ENCODE measurements around the gene TEX30. TPM values are rescaled to one million over a fixed set of nuclear protein-coding genes. Genes with fewer than 3 reads are reported as not detected.

Gene TEX30
- total and polyA plus RNA-seq, 9 donors = 11.4 to 16.4 (median 13.4) TPM

- Histone ChIP-seq H3K27me3 (ENCODE audit: control insufficient read depth, insufficient read depth, low read length) (no peaks in the 10 kb centered on the region), H3K27ac (ENCODE audit: low read length) (no peak overlapping the region), H3K4me1 (ENCODE audit: control insufficient read depth, insufficient read depth, low read length) (peaks cover 7% of the 10 kb centered on the region), H3K36me3 (ENCODE audit: control insufficient read depth, insufficient read depth, low read length) (peaks cover 6% of the 10 kb centered on the region), H3K4me3 (ENCODE audit: low read length) (no peak overlapping the region), H3K9me3 (replicated peaks; ENCODE audit: control insufficient read depth, low read depth, low read length) (no peaks in the 10 kb centered on the region)
- peak; percentile 54 for DNase-seq
- no CpG with 5 or more reads among the region's 2 CpGs for WGBS (ENCODE audit: insufficient coverage)
Measured at GRCh38 chr13:102768909-102769308, 4.7 kb downstream of the TEX30 start.

DNA sequence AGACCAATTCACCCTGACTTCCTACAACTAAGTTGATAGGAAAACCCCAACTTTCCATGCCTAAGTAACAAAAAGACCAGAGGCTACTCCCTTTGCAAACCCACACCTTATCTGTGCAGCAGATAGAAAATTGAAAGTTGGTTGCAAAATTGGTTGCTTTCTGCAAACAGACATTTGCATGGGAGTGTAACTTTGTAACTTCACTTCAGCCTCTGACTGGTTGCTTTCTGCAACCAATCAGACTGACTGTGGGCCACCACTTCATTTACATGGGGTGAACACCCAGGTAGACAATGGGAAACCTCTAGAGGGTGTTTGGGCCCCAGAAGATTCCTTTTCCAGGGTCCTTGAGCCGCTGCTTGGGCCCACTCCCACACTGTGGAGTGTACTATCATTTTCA is 9.8 kb downstream of the TEX30 start:
- no CpG with 5 or more reads among the region's 1 CpG for WGBS (ENCODE audit: insufficient coverage)
- H3K9me3 ChIP-seq (replicated peaks; ENCODE audit: control insufficient read depth, low read depth, low read length) = no peaks in the 10 kb centered on the region
- H3K4me3 ChIP-seq (ENCODE audit: low read length) = no peak overlapping the region
- DNase-seq = no peak
- no peak overlapping the region for H3K27ac ChIP-seq (ENCODE audit: low read length)
- H3K27me3 ChIP-seq (ENCODE audit: control insufficient read depth, insufficient read depth, low read length) = no peaks in the 10 kb centered on the region
- H3K36me3 ChIP-seq (ENCODE audit: control insufficient read depth, insufficient read depth, low read length) = peaks cover 6% of the 10 kb centered on the region
- H3K4me1 ChIP-seq (ENCODE audit: control insufficient read depth, insufficient read depth, low read length) = no peaks in the 10 kb centered on the region

- WGBS (ENCODE audit: insufficient coverage) = no CpG with 5 or more reads among the region's 1 CpG
Measured at GRCh38 chr13:102761071-102761470, 12.5 kb downstream of the TEX30 start.

GRCh38 chr13:102758842-102759241 is 14.7 kb downstream of the TEX30 start:
- Histone ChIP-seq H3K4me3 (ENCODE audit: low read length) (no peak overlapping the region), H3K27ac (ENCODE audit: low read length) (no peak overlapping the region), H3K36me3 (ENCODE audit: control insufficient read depth, insufficient read depth, low read length) (no peaks in the 10 kb centered on the region), H3K27me3 (ENCODE audit: control insufficient read depth, insufficient read depth, low read length) (no peaks in the 10 kb centered on the region), H3K9me3 (replicated peaks; ENCODE audit: control insufficient read depth, low read depth, low read length) (no peaks in the 10 kb centered on the region), H3K4me1 (ENCODE audit: control insufficient read depth, insufficient read depth, low read length) (no peaks in the 10 kb centered on the region)
- WGBS (ENCODE audit: insufficient coverage) = no CpG with 5 or more reads among the region's 2 CpGs
- DNase-seq = no peak

More at GRCh38 chr13:102761071-102761470, 12.5 kb downstream of the TEX30 start:
- H3K36me3 ChIP-seq (ENCODE audit: control insufficient read depth, insufficient read depth, low read length) = peaks cover 3% of the 10 kb centered on the region
- no peaks in the 10 kb centered on the region for H3K4me1 ChIP-seq (ENCODE audit: control insufficient read depth, insufficient read depth, low read length)
- H3K27ac ChIP-seq (ENCODE audit: low read length) = no peak overlapping the region
- no peak overlapping the region for H3K4me3 ChIP-seq (ENCODE audit: low read length)
- H3K9me3 ChIP-seq (replicated peaks; ENCODE audit: control insufficient read depth, low read depth, low read length) = no peaks in the 10 kb centered on the region
- no peaks in the 10 kb centered on the region for H3K27me3 ChIP-seq (ENCODE audit: control insufficient read depth, insufficient read depth, low read length)
- DNase-seq = no peak

DNA sequence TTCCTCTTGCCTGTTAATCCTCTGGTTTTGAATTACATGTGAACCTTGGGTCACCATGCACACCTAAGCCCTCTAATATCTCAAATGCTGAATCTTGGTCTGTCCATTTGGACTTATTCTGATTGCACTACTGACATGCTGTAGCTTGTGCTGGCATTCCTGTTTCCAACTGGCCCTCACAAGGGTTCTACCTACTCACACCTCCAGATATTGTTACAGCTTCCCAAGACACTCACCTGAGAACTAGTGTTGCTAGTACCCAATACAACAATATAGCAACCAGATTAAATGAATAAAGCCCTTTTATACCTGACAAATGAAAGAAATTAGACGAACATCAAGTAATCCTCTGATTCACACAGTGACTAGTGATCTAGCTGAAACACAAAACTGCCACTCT is 16.6 kb downstream of the TEX30 start:
- Histone ChIP-seq H3K4me1 (ENCODE audit: control insufficient read depth, insufficient read depth, low read length) (no peaks in the 10 kb centered on the region), H3K4me3 (ENCODE audit: low read length) (no peak overlapping the region), H3K9me3 (replicated peaks; ENCODE audit: control insufficient read depth, low read depth, low read length) (peaks cover 3% of the 10 kb centered on the region), H3K27ac (ENCODE audit: low read length) (no peak overlapping the region), H3K27me3 (ENCODE audit: control insufficient read depth, insufficient read depth, low read length) (no peaks in the 10 kb centered on the region), H3K36me3 (ENCODE audit: control insufficient read depth, insufficient read depth, low read length) (no peaks in the 10 kb centered on the region)
- no peak for DNase-seq
- no CpG with 5 or more reads among the region's 1 CpG for WGBS (ENCODE audit: insufficient coverage)

DNA sequence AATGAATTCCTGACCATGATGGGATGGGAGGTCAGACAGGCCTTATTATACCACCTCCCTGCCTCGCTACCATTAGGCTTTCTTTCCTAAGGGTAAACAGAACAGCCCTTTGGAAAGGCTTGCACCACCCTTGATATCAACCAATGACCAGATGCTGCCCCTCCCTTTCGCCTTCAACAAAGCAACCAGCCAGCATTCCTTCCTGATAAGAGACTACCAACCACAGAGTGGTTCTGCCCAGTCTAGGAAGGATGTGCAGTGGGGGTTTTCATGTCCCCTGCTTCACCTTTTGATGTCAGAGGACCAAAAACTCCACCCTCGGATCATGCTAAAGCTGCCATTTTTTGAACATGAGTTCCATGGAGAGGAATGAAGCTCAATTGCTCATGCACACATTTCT is 21.7 kb downstream of the TEX30 start:
- H3K4me3 ChIP-seq (ENCODE audit: low read length) = no peak overlapping the region
- H3K36me3 ChIP-seq (ENCODE audit: control insufficient read depth, insufficient read depth, low read length) = no peaks in the 10 kb centered on the region
- WGBS (ENCODE audit: insufficient coverage) = 88% methylated on average over 1 of the region's 3 CpGs
- no peaks in the 10 kb centered on the region for H3K27me3 ChIP-seq (ENCODE audit: control insufficient read depth, insufficient read depth, low read length)
- H3K4me1 ChIP-seq (ENCODE audit: control insufficient read depth, insufficient read depth, low read length) = no peaks in the 10 kb centered on the region
- DNase-seq = no peak
- H3K9me3 ChIP-seq (replicated peaks; ENCODE audit: control insufficient read depth, low read depth, low read length) = peaks cover 7% of the 10 kb centered on the region
- H3K27ac ChIP-seq (ENCODE audit: low read length) = no peak overlapping the region

DNA sequence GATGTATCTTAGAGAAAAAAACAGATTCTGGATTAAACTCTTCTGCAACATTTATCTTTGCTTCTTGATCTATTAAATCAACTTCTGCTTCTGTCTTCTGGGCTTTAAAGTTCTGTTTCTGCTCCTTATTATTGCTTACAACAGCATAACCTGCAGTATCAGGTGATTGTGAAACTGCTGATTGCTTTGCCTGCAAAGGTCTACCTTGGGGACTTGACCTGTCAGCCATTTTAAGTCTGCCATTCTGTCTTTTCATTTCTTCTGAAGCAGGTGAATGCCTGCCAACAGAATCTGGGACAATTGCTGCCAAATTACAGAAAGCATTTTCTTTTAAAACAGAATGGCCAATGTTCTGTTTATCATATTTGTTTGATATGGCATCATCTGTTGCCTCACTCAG is 31.1 kb downstream of the TEX30 start:
- H3K36me3 ChIP-seq (ENCODE audit: control insufficient read depth, insufficient read depth, low read length) = no peaks in the 10 kb centered on the region
- H3K4me3 ChIP-seq (ENCODE audit: low read length) = no peak overlapping the region
- H3K9me3 ChIP-seq (replicated peaks; ENCODE audit: control insufficient read depth, low read depth, low read length) = peaks cover 18% of the 10 kb centered on the region
- DNase-seq = no peak
- no peak overlapping the region for H3K27ac ChIP-seq (ENCODE audit: low read length)
- H3K27me3 ChIP-seq (ENCODE audit: control insufficient read depth, insufficient read depth, low read length) = no peaks in the 10 kb centered on the region
- H3K4me1 ChIP-seq (ENCODE audit: control insufficient read depth, insufficient read depth, low read length) = no peaks in the 10 kb centered on the region

GRCh38 chr13:102742101-102742500 is 31.5 kb downstream of the TEX30 start:
- no CpG with 5 or more reads among the region's 1 CpG for WGBS (ENCODE audit: insufficient coverage)
- Histone ChIP-seq H3K9me3 (replicated peaks; ENCODE audit: control insufficient read depth, low read depth, low read length) (peaks cover 18% of the 10 kb centered on the region), H3K4me3 (ENCODE audit: low read length) (no peak overlapping the region), H3K36me3 (ENCODE audit: control insufficient read depth, insufficient read depth, low read length) (no peaks in the 10 kb centered on the region), H3K27me3 (ENCODE audit: control insufficient read depth, insufficient read depth, low read length) (no peaks in the 10 kb centered on the region), H3K4me1 (ENCODE audit: control insufficient read depth, insufficient read depth, low read length) (no peaks in the 10 kb centered on the region), H3K27ac (ENCODE audit: low read length) (no peak overlapping the region)
- DNase-seq = no peak

DNA sequence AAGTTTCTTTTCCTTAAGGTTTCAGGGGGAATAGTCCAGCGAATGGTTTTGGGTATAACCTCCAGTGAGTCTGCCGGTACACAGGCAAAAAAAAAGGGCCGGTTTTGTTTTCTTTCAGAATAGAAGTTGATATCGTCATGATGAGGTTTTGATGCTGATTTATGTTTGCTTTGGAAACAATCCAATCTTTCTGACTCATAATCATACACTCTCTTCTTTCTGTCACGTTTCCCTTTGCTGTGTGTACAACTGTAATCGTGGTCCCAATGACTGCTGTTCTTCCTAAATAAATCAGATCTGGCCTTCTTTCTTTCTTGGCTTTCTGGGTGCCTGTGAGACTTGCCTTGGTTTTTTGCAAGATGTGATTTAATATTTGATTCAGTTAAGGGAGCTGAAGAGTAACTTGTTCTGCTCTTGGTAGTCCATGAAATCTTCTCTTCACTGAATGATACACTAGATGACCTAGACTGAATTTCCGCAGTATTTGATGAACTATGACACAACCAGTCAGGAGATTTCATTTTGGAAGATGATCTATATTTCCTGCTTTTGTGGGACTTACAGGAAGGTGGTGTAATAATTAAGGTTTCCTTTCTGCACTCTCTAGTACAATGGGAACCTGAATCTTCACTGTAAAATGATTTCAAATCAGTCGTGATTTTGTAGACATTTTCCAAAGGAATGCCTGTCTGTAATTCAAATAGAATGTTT is 43.9 kb downstream of the TEX30 start:
- Histone ChIP-seq H3K27ac (ENCODE audit: low read length) (peak overlapping the region; percentile 5), H3K36me3 (ENCODE audit: control insufficient read depth, insufficient read depth, low read length) (no peaks in the 10 kb centered on the region), H3K27me3 (ENCODE audit: control insufficient read depth, insufficient read depth, low read length) (no peaks in the 10 kb centered on the region), H3K4me1 (ENCODE audit: control insufficient read depth, insufficient read depth, low read length) (no peaks in the 10 kb centered on the region), H3K4me3 (ENCODE audit: low read length) (no peak overlapping the region), H3K9me3 (replicated peaks; ENCODE audit: control insufficient read depth, low read depth, low read length) (no peaks in the 10 kb centered on the region)
- no CpG with 5 or more reads among the region's 8 CpGs for WGBS (ENCODE audit: insufficient coverage)
- DNase-seq = peak; percentile 23

DNA sequence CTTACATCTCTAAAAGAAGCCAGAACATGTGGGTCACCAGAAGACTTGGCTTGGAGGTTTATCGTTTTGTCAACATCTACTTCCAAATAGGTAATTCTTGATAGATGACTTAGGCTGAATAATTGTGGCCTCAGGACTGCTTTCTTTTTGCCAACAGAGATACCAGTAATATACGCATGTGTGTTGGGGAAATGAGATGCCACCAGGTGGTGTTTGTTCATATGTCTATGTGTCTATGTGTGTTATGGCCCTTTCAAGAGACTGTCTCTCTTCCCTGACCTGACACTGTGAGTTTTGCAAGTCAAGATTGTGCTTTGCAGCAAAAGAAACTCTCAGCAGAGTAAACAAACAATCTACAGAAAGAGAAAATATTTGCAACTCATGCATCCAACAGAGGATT is 47.2 kb downstream of the TEX30 start:
- H3K9me3 ChIP-seq (replicated peaks; ENCODE audit: control insufficient read depth, low read depth, low read length) = no peaks in the 10 kb centered on the region
- H3K27me3 ChIP-seq (ENCODE audit: control insufficient read depth, insufficient read depth, low read length) = no peaks in the 10 kb centered on the region
- no peaks in the 10 kb centered on the region for H3K36me3 ChIP-seq (ENCODE audit: control insufficient read depth, insufficient read depth, low read length)
- H3K4me1 ChIP-seq (ENCODE audit: control insufficient read depth, insufficient read depth, low read length) = no peaks in the 10 kb centered on the region
- WGBS (ENCODE audit: insufficient coverage) = no CpG with 5 or more reads among the region's 2 CpGs
- H3K4me3 ChIP-seq (ENCODE audit: low read length) = no peak overlapping the region
- H3K27ac ChIP-seq (ENCODE audit: low read length) = no peak overlapping the region
- no peak for DNase-seq

DNA sequence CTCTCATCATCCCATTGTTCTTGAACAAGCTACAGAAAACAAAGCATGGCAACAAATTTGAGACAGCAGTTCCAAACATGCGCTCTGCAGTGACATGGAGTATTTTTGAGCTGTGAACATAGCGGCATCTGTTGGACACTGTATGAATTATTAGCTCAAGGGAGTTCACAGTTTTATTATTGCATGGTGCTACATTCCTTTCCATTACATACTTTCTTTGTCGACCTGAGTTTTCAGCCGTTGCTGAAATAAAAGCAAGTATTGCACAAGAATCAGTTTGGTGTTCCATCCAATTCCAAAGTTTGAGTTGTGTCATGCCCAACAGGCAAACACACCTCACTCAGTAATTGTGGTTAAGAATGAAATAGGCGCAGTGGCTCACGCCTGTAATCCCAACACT is 48.7 kb downstream of the TEX30 start:
- DNase-seq = peak; percentile 65
- H3K27ac ChIP-seq (ENCODE audit: low read length) = no peak overlapping the region
- H3K4me3 ChIP-seq (ENCODE audit: low read length) = no peak overlapping the region
- WGBS (ENCODE audit: insufficient coverage) = no CpG with 5 or more reads among the region's 6 CpGs
- no peaks in the 10 kb centered on the region for H3K36me3 ChIP-seq (ENCODE audit: control insufficient read depth, insufficient read depth, low read length)
- H3K9me3 ChIP-seq (replicated peaks; ENCODE audit: control insufficient read depth, low read depth, low read length) = no peaks in the 10 kb centered on the region
- no peaks in the 10 kb centered on the region for H3K27me3 ChIP-seq (ENCODE audit: control insufficient read depth, insufficient read depth, low read length)
- no peaks in the 10 kb centered on the region for H3K4me1 ChIP-seq (ENCODE audit: control insufficient read depth, insufficient read depth, low read length)
